NCI-H1694 (cell line): ENCODE results near the gene CXCR1.
A peak's percentile ranks its signal among the peaks of the same experiment; 100 is the strongest.
"Not testable (repeated sequence)": the region's sequence is repeated elsewhere in the genome, so short reads cannot be mapped to it uniquely, and the experiment has no call there.

Experiments used
- DNase-seq: peaks from one replicate; lab custom pipeline; 2025; lab: John Stamatoyannopoulos, UW

The CXCR1 gene

DNA sequence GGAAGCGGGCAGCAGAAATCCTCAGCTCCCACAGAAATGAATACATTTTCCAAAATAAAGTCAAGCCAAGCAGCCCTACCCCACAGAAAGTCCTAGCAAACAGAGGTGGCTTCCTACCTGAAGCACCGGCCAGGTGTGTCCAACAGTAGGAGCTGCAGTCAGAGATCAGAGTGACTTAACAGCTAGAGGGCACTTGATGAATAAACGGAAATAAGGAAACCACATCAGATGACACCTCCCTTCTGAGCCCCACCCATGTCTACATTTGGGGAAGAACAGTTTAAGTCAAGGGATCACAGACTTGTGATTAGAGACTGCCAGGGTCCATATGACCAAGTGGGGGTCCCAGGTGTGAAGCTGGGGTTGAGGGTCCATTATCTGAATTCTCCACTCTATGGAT lies at the start of gene CXCR1:
Gene CXCR1, minus strand, starts transcription at position 172 of the 400 bp plus-strand sequence. CDS start 1,751 bp downstream, outside the sequence.
- DNase-seq = no peak

GRCh38 chr2:218216336-218216673 lies 49.5 kb upstream of the CXCR1 start:
- DNase-seq = no peak

- DNase-seq = no peak
Observed at GRCh38 chr2:218214116-218214515, 47.4 kb upstream of the CXCR1 start.

DNA sequence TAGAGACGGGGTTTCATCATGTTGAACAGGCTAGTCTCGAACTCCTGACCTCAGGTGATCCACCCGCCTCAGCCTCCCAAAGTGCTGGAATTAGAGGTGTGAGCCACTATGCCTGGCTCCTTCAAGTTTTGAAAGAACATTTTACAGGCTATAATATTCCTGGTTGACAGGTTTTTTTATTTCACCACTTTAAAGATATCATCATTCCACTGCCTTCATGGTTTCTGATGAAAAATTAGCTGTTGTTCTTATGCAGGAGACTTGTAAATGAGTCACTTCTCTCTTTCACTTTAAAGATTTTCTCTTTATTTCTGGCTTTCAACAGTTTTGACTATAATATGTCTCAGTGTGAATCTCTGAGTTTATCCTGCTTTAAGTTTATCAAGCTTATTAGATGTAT lies 42.3 kb upstream of the CXCR1 start:
- DNase-seq = no peak

GRCh38 chr2:218202266-218202665 lies 35.5 kb upstream of the CXCR1 start:
- no peak for DNase-seq

DNA sequence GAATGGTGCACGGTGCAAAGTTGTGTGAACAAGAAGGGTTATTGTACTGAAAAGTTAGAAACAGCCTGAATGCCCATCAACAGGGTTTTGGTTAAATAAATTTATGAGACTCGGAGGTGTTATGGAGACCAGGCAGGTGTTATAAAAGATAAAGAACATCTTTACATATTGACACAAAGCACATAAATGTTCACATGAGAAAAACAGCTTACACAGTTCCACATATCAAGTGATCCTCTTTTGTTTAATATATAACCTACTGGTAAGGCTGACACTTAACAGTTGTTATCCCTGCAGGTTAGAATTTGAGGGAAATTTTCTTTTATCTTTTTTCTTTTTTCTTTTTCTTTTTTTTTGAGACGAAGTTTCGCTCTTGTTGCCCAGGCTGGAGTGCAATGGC lies 30.2 kb upstream of the CXCR1 start:
- no peak for DNase-seq

GRCh38 chr2:218194880-218195279 lies 28.1 kb upstream of the CXCR1 start:
- DNase-seq = no peak

GRCh38 chr2:218193701-218194100 lies 26.9 kb upstream of the CXCR1 start:
- peak; percentile 14 for DNase-seq

DNA sequence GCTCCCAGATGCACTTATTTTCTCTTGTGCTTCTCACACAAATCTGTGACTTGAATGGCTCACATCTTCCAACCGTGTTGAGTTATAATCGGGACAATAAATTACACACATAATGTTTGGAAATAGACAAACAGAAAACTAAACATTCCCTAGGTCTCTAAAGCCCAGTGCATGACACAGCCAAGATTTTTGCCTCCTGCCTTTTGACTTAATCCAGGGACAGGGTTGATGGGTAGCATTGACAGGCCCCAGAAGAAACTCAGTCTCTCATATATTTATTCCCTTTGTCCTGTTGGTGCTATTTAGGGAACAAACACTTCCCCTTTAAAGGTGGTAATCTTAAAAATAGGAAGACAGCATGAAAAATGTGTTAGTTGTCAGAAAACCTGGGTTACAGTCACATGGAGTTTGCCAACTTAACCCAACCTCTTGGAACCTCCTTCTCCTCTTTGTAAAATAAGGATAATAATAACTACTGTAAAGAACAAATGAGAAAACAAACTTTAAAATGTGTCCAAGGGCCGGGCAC lies 26.2 kb upstream of the CXCR1 start:
- DNase-seq = no peak

DNA sequence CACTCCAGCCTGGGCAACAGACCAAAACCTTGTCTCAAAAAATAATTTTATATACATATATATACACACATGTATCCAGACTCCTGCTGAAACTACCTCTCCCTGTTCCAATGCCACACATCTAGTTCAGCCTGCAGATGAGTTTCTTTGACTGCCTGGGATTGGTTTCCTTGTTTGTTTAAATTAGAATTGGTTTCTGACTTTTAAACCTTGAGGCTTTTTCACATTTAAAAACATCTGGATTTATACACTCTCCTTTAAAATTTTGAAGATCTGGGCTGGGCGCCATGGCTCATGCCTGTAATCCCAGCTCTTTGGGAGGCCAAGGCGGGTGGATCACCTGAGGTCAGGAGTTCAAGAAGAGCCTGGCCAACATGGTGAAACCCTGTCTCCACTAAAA lies 21.8 kb upstream of the CXCR1 start:
- no peak for DNase-seq

DNA sequence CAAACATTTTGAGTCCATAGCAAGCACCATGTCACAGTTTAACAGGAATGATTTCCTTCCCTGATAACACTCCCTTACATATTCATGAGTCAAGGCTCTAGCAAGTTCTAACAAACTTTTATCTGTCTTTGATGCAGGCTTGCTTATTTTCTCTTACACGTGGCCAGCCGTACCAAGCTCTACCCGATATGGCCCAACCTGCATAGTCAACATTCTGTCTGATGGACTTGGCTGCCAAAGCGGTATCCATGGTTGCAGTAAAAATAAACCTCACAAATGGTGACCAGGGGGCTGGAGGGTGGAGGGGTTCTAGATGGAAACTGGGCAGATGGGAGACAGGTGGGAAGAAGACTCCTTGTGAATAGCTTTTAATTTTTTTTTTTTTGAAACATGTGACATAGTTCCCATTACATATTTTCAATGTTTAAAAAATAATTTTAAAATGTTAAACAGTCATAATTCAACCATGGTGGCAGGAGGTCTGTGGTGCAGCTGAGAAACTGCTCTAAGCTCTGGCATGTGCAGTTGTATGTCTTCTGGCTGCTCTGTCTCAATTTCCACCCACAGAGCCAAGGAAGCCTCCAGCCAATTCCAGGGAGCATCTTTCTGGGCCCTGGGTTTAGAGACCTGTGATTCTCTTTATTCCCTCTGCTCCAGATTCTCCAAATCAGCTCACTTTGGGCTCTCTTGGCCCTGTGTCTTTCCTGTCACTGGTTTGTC lies 20.7 kb upstream of the CXCR1 start:
- DNase-seq = no peak

DNA sequence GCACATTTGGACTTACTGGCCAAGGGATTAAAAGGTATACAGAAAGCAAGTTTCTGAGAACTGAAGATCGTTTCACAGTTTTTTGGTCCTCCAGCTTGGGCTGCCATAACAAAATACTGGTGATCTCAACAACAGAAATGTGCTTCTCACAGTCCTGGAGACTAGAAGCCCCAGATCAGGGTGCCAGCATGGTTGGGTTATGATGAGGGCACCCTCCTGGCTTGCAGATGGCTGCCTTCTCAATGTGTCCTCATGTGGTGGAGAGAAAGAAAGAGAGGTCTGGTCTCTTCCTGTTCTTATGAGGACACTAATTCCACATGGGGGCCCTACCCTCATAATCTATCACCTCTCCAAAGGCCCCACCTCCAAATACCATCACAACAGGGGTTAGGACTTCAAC lies 20.1 kb upstream of the CXCR1 start:
- DNase-seq = no peak

DNA sequence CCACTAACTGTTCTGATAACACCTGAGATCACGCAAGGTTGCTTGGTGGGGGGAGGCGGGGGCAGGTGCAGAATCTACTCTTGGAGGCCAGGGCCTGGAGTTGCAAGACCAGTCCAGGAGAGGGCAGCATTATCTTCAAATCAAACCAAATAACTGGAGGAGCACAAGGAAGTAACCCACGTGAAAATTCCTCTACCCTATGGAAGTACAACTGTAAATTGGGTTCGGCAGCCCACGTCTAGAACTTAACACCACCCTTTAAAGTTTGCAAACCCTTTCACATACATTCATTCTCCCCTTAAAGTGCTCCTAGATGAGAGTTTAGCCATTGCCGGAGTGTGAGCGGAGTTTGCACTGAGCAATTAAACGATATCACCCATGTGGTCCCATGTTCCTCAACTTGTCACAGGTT lies 19.6 kb upstream of the CXCR1 start:
- DNase-seq = peak; percentile 36

GRCh38 chr2:218184331-218184730 lies 17.6 kb upstream of the CXCR1 start:
- DNase-seq = no peak

- no peak for DNase-seq
Observed at GRCh38 chr2:218180467-218181114, 13.8 kb upstream of the CXCR1 start.

- no peak for DNase-seq
Observed at GRCh38 chr2:218179782-218180181, 13.0 kb upstream of the CXCR1 start.

- no peak for DNase-seq
Observed at GRCh38 chr2:218172845-218173244, 6.1 kb upstream of the CXCR1 start.

GRCh38 chr2:218171744-218172143 lies 5.0 kb upstream of the CXCR1 start:
- DNase-seq = not testable (repeated sequence)

DNA sequence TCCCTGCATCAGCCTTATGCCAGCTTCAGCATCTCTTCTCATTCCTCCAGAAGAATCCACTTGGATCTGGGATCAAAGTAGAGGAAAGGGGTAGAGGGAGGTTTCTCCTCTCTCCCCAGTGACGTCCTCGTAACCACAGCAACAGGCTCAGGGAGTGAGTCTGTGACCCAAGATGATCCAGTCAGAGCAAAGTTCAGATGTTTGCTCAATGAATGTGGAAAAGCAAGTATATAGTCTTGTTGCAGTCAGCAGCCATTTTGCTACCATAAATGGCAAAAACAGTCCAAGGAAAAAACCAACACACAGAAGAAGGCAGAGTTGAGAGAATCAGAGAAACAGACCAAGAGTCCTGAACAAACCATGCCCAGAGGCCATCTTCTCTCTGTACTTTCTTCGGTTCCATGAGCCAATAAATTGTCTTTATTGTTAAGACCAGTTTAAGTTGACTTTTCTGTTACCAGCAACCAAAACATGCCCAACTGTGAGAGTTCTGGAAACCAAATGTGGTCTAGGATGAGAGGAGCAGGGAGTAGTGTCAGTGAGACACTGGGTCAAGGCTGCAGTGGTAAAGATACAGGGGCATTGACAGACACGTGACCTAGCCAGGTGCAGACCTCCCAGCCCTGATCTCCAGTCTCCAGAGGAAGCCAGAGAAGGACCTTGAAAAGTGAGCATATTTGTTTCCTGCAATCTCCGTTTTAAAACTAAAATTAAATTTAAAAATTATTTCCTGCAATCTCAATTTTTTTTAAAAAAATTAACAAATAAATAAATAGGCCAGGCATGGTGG lies 3.2 kb upstream of the CXCR1 start:
- no peak for DNase-seq

DNA sequence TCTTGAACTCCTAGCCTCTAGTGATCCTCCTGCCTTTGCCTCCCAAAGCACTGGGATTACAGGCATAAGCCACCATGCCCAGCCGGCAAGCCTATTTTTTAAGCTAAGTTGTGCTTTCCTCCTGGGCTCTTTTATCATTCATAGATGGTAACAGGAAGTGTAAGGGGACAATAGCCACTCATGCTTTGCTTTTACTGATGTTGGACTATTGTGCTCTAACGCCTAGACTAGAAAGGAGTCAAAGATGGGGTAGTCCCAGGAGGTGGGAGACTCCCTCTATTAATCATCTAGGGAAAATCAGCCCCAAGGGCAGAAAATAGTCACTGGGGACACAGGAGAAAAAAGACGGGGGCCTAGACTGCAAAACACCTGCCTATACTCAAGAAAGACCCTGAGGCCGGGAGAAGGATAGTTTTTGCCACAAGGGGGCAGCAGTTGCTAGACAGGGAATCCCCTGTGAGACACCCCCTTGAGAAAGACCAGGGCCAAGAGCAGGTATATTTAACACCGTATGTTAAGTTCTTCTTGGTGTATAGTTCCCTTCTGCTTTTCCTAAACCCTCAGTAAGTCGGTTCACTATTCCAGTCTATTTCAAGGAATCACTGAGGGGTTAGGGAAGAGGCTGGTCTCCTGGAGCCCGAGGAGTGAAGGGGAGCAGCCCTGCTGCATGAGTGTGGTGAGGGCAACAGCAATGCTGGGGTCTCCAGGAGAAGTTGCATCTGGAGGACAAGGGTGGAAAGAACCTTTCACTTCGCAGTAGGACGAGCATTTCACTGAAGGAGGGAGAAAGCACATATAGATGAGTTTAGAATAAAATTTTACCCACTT lies 2.1 kb upstream of the CXCR1 start:
- DNase-seq = peak; percentile 39

- DNase-seq = no peak
Observed at GRCh38 chr2:218168016-218168415, 1.3 kb upstream of the CXCR1 start.

DNA sequence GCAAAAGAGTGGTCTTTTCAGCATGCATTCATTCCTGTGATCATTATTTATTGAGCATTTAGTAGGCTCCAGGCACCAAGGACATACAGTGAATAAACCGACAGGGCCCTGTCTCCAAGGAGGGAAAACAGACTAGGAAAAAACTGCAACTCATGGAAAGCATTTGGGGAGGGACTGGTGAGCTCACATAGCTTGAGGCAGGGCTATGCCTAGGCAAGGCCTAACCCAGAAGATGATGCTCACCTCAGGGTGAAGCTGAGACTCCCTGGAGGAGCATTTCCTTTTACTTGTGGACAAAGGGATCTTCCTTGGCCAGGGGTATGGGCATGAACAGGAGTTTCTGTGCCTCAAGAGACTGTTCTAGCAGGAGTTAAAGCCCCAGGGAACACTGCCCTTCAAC lies 3.9 kb downstream of the CXCR1 start:
- DNase-seq = no peak
